HCT116 (cell line): ENCODE results near the gene ACACA. TPM values are rescaled to one million over a fixed set of nuclear protein-coding genes. Genes with fewer than 3 reads are reported as not detected.

Experiments
- ATAC-seq: fragments of 200-7000 bp; cut with Tn5 transposase; 2 replicates; pipeline ENCODE4 v1.9.1; 2020; ENCODE audit warnings: mild to moderate bottlenecking, moderate library complexity
- BruUV-seq: library from RNA; stranded (reverse); fragments of 400-500 nt; replicated peaks from 2 replicates; lab custom pipeline; 2021; lab: Mats Ljungman, UMichigan
- CTCF ChIA-PET: fragments of 300-600 bp; sonication (Branson Sonifier 250); formaldehyde crosslinking; loops from one replicate; lab custom pipeline; 2021; ENCODE audit warnings: antibody characterized with exemption; lab: Charles Lee
- POLR2A ChIA-PET: fragments of 300-600, 350-600 bp; sonication (Branson Sonifier 250); formaldehyde crosslinking; loops from one replicate; lab custom pipeline; 2021; ENCODE audit warnings: antibody characterized with exemption; lab: Charles Lee
- RAD21 ChIA-PET, 2 experiments: fragments of 300-600 bp; sonication (Branson Sonifier 250); formaldehyde crosslinking; loops; one replicate each; lab custom pipeline; 2023; ENCODE audit warnings: low total read pairs in 2 of 2; ENCODE audit not compliant: uncharacterized antibody in 2 of 2, unreplicated experiment in 2 of 2, low non-redundant PET in 1 of 2; lab: Charles Lee
- DNase-seq: peaks from one replicate; pipeline ENCODE4 v3.0.0-alpha.2; 2010; ENCODE audit warnings: low read depth, low spot score
- H2AFZ ChIP-seq: fragments of 200-600 bp; shearing (Covaris generic), sonication (generic); 2 replicates; pipeline ENCODE4 v1.6.1; 2017; ENCODE audit warnings: low read depth, mixed run types, mixed read lengths, antibody characterized with exemption, low read length; ENCODE audit not compliant: poor library complexity, severe bottlenecking
- H3K27ac ChIP-seq: 2 replicates; pipeline ENCODE4 v1.5.1; 2012; ENCODE audit warnings: low read depth, low read length
- H3K27me3 ChIP-seq: fragments of 200-600 bp; sonication (generic); 2 replicates; pipeline ENCODE4 v1.6.1; 2016; ENCODE audit warnings: mixed run types, low read length, mixed read lengths; ENCODE audit not compliant: insufficient read depth
- H3K36me3 ChIP-seq, 2 experiments: fragments of 200-500 bp in 1 of 2; fragments of 200-600 bp in 1 of 2; sonication (Bioruptor generic) in 1 of 2; sonication (generic) in 1 of 2; 2 replicates each; pipeline versions ENCODE4 v1.5.1 to v1.6.1; 2014 to 2016; ENCODE audit warnings: low read length in 2 of 2, inconsistent platforms in 1 of 2, mixed read lengths in 1 of 2, mixed run types in 1 of 2; ENCODE audit not compliant: insufficient read depth in 2 of 2, control insufficient read depth in 1 of 2
- H3K4me1 ChIP-seq, 2 experiments: fragments of 200-600 bp in 1 of 2; sonication (generic) in 1 of 2; 2 replicates each; pipeline versions ENCODE4 v1.5.1 to v1.6.1; 2012 to 2017; ENCODE audit warnings: low read length in 2 of 2, inconsistent platforms in 1 of 2, mild to moderate bottlenecking in 1 of 2, mixed read lengths in 1 of 2, mixed run types in 1 of 2, moderate library complexity in 1 of 2; ENCODE audit not compliant: insufficient read depth in 2 of 2, control insufficient read depth in 1 of 2
- H3K4me2 ChIP-seq: fragments of 200-600 bp; sonication (generic); 2 replicates; pipeline ENCODE4 v1.6.1; 2017; ENCODE audit warnings: mixed run types, low read length, mixed read lengths
- H3K4me3 ChIP-seq, 2 experiments: fragments of 200-600 bp in 1 of 2; sonication (generic) in 1 of 2; replicated peaks in 1 of 2; 2 replicates each; pipeline ENCODE4 v1.5.1; 2011 to 2016; ENCODE audit warnings: low read length in 2 of 2, control low read depth in 1 of 2, low read depth in 1 of 2, mild to moderate bottlenecking in 1 of 2, mixed read lengths in 1 of 2, mixed run types in 1 of 2
- H3K79me2 ChIP-seq: fragments of 200-600 bp; sonication (generic); 2 replicates; pipeline ENCODE4 v1.6.1; 2017; ENCODE audit warnings: mild to moderate bottlenecking, mixed run types, low read length, moderate library complexity, mixed read lengths; ENCODE audit not compliant: insufficient read depth
- H3K9ac ChIP-seq: fragments of 200-600 bp; sonication (generic); 2 replicates; pipeline ENCODE4 v1.6.1; 2016; ENCODE audit warnings: low read length, mixed read lengths
- H3K9me2 ChIP-seq: fragments of 200-600 bp; sonication (generic), shearing (Covaris generic); 2 replicates; pipeline ENCODE4 v1.6.1; 2017; ENCODE audit warnings: mixed run types, mild to moderate bottlenecking, moderate library complexity; ENCODE audit not compliant: insufficient read depth
- H3K9me3 ChIP-seq, 2 experiments: fragments of 200-500 bp in 1 of 2; fragments of 200-600 bp in 1 of 2; sonication (Bioruptor generic) in 1 of 2; sonication (generic) in 1 of 2; 2 replicates each; pipeline ENCODE4 v1.6.1; 2014 to 2017; ENCODE audit warnings: low read length in 2 of 2, mixed read lengths in 2 of 2, inconsistent platforms in 1 of 2, low read depth in 1 of 2, mild to moderate bottlenecking in 1 of 2, mixed run types in 1 of 2, moderate library complexity in 1 of 2; ENCODE audit not compliant: control insufficient read depth in 1 of 2, insufficient read depth in 1 of 2
- H4K20me1 ChIP-seq: fragments of 200-600 bp; sonication (generic), shearing (Covaris generic); 2 replicates; pipeline ENCODE4 v1.6.1; 2017; ENCODE audit warnings: mixed run types, mild to moderate bottlenecking, moderate library complexity; ENCODE audit not compliant: insufficient read depth
- ELF1 ChIP-seq: IDR thresholded peaks from 2 replicates; pipeline ENCODE4 v1.6.1; 2012; ENCODE audit warnings: low read depth, borderline replicate concordance
- JUND ChIP-seq: IDR thresholded peaks from 2 replicates; pipeline ENCODE4 v1.6.1; 2012
- POLR2AphosphoS5 ChIP-seq: IDR thresholded peaks from 2 replicates; pipeline ENCODE4 v1.6.1; 2011; ENCODE audit warnings: mild to moderate bottlenecking, low read depth, low read length, moderate library complexity
- intact Hi-C: fragments of 100-400 bp; cut with micrococcal nuclease; formaldehyde crosslinking; loops from 2 replicates; pipeline ENCODE4 v1.10.0; 2022
- total RNA-seq: library from RNA; stranded (reverse); gene quantifications from one replicate; pipeline ENCODE4 v1.2.1, GENCODE V29; 2021; ENCODE audit not compliant: unreplicated experiment
- TF ChIP-seq, protein P1 (sequence below): IDR thresholded peaks from 2 replicates; pipeline ENCODE4 v1.6.1; 2012
- TF ChIP-seq, protein P2 (sequence below): IDR thresholded peaks from 2 replicates; pipeline ENCODE4 v1.6.1; 2012
- TF ChIP-seq, protein P3 (sequence below): IDR thresholded peaks from 2 replicates; pipeline ENCODE4 v1.6.1; 2011; ENCODE audit warnings: mild to moderate bottlenecking, low read length, moderate library complexity; ENCODE audit not compliant: insufficient replicate concordance; ENCODE audit errors: extremely low read depth

ACACA gene
- total RNA-seq, 1 experiment from 2014 or later: 161 TPM

DNA sequence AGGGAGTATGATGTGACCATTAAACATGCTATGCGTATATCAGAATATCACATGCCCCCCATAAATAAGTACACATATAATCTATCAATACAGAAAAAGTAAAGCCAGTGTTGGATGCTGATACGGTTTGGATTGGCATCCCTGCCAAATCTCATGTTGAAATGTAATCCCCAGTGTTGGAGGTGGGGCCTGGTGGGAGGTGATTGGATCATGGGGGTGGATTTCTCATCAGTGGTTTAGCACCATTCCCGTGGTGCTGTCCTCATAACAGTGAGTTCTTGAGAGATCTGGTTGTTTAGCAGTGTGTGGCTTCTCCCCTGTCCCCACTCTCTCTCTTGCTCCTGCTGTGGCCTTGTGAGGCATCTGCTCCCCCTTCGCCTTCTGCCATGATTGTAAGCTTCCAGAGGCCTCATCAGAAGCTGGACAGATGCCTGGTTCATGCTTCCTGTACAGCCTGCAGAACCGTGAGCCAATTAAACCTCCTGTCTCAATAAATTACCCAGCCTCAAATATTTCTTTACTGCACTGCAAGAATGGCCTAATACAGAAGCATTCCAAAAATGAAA, 369.0 kb downstream of the ACACA start:
- ATAC-seq: no peak
- Histone ChIP-seq H3K9me2 (no peaks in the 10 kb centered on the region), H3K4me3 (no peak overlapping the region), H3K36me3 (peaks cover 0 to 4% of the 10 kb centered on the region in 2 experiments; a peak in 2 of 4 replicates), H4K20me1 (no peaks in the 10 kb centered on the region), H3K4me2 (no peak overlapping the region), H3K4me1 (no peaks in the 10 kb centered on the region), H3K9me3 (no peaks in the 10 kb centered on the region), H2AFZ (no peak overlapping the region), H3K27me3 (no peaks in the 10 kb centered on the region), H3K9ac (no peak overlapping the region), H3K27ac (no peak overlapping the region), H3K79me2 (peaks cover 14% of the 10 kb centered on the region)
- no peak for TF ChIP-seq JUND
- TF ChIP-seq, protein P1, sequence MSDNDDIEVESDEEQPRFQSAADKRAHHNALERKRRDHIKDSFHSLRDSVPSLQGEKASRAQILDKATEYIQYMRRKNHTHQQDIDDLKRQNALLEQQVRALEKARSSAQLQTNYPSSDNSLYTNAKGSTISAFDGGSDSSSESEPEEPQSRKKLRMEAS: no peak
- TF ChIP-seq, protein P2, sequence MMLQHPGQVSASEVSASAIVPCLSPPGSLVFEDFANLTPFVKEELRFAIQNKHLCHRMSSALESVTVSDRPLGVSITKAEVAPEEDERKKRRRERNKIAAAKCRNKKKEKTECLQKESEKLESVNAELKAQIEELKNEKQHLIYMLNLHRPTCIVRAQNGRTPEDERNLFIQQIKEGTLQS: no peak
- TF ChIP-seq, protein P3, sequence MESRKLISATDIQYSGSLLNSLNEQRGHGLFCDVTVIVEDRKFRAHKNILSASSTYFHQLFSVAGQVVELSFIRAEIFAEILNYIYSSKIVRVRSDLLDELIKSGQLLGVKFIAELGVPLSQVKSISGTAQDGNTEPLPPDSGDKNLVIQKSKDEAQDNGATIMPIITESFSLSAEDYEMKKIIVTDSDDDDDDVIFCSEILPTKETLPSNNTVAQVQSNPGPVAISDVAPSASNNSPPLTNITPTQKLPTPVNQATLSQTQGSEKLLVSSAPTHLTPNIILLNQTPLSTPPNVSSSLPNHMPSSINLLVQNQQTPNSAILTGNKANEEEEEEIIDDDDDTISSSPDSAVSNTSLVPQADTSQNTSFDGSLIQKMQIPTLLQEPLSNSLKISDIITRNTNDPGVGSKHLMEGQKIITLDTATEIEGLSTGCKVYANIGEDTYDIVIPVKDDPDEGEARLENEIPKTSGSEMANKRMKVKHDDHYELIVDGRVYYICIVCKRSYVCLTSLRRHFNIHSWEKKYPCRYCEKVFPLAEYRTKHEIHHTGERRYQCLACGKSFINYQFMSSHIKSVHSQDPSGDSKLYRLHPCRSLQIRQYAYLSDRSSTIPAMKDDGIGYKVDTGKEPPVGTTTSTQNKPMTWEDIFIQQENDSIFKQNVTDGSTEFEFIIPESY: no peak
- TF ChIP-seq ELF1: no peak
- no peak for TF ChIP-seq POLR2AphosphoS5
- CTCF ChIA-PET: interaction anchor here (1.4 kb wide), 1 partner anchor 10 kb away, joined by 5 read pairs; no protein-coding TSS in a partner anchor
- intact Hi-C loops: no loop called here
- no TSS peak for BruUV-seq
- RAD21 ChIA-PET: no interaction called here
- POLR2A ChIA-PET: no interaction called here
- no peak for DNase-seq

Other genes starting within 250 kb of the ACACA start
- not detected for gene C17orf78, start 30.9 kb downstream of the ACACA start, total RNA-seq
- gene TADA2A, start 50 bp upstream of the ACACA start, total RNA-seq: 24.6 TPM
- gene DUSP14, start 83.1 kb upstream of the ACACA start, total RNA-seq: 27.6 TPM
- 23.8 TPM for gene SYNRG, start 202.6 kb upstream of the ACACA start, total RNA-seq
- 45.4 TPM for gene DDX52, start 236.6 kb upstream of the ACACA start, total RNA-seq